GM12875 (cell line): ENCODE results near the gene CNMD.
"Not testable (repeated sequence)": the region's sequence is repeated elsewhere in the genome, so short reads cannot be mapped to it uniquely, and the experiment has no call there.

Experiments
- H3K4me3 ChIP-seq: one replicate; pipeline ENCODE4 v1.5.1; 2011; ENCODE audit warnings: low read depth, low read length, control low read depth
- CTCF ChIP-seq: IDR thresholded peaks from 2 replicates; pipeline ENCODE4 v1.5.1; 2011; ENCODE audit warnings: low read depth, mild to moderate bottlenecking, control low read depth, inconsistent platforms, low read length, moderate library complexity, borderline replicate concordance; ENCODE audit not compliant: insufficient read depth

The CNMD gene

GRCh38 chr13:52736891-52737290 is 2.7 kb downstream of the CNMD start:
- no peak overlapping the region for H3K4me3 ChIP-seq
- TF ChIP-seq CTCF = no peak

GRCh38 chr13:52734075-52734623 is 5.5 kb downstream of the CNMD start:
- TF ChIP-seq CTCF = no peak
- H3K4me3 ChIP-seq = no peak overlapping the region

GRCh38 chr13:52726258-52726657 is 13.4 kb downstream of the CNMD start:
- H3K4me3 ChIP-seq = no peak overlapping the region
- no peak for TF ChIP-seq CTCF

GRCh38 chr13:52725302-52725701 is 14.3 kb downstream of the CNMD start:
- TF ChIP-seq CTCF = no peak
- H3K4me3 ChIP-seq = no peak overlapping the region

GRCh38 chr13:52723181-52723580 is 16.4 kb downstream of the CNMD start:
- no peak for TF ChIP-seq CTCF
- no peak overlapping the region for H3K4me3 ChIP-seq

GRCh38 chr13:52721356-52721755 is 18.3 kb downstream of the CNMD start:
- H3K4me3 ChIP-seq = not testable (repeated sequence)

GRCh38 chr13:52720904-52721303 is 18.7 kb downstream of the CNMD start:
- not testable (repeated sequence) for H3K4me3 ChIP-seq

GRCh38 chr13:52713894-52714293 is 25.7 kb downstream of the CNMD start:
- no peak for TF ChIP-seq CTCF
- no peak overlapping the region for H3K4me3 ChIP-seq
